ENCODE results near the gene C1GALT1.

Gene C1GALT1

GRCh38 chr7:7157177-7157886, 25.0 kb upstream of the C1GALT1 start:
- H3K4me1 Mint-ChIP-seq: peaks cover 49% of the 10 kb centered on the region
- no peaks in the 10 kb centered on the region for H3K27me3 Mint-ChIP-seq
- peak overlapping the region; percentile 71 to 77 for H3K4me3 Mint-ChIP-seq
- H3K27ac Mint-ChIP-seq: peak overlapping the region; percentile 44 to 77
- ATAC-seq: peak; percentile 98
- H3K9me3 Mint-ChIP-seq: peaks cover 14 to 19% of the 10 kb centered on the region in 2 donors
- peak; percentile 49 to 75 for DNase-seq

GRCh38 chr7:7157887-7158271, 24.5 kb upstream of the C1GALT1 start:
- DNase-seq: no peak
- H3K4me3 Mint-ChIP-seq: peak overlapping the region; percentile 71 to 77
- H3K9me3 Mint-ChIP-seq: peaks cover 14 to 19% of the 10 kb centered on the region in 2 donors
- no peaks in the 10 kb centered on the region for H3K27me3 Mint-ChIP-seq
- H3K27ac Mint-ChIP-seq: peak overlapping the region; percentile 40 to 44
- H3K4me1 Mint-ChIP-seq: peaks cover 49% of the 10 kb centered on the region
- no peak for ATAC-seq

GRCh38 chr7:7159063-7159658, 23.2 kb upstream of the C1GALT1 start:
- Mint-ChIP-seq H3K9me3 (peaks cover 8% of the 10 kb centered on the region in 2 donors), H3K27me3 (no peaks in the 10 kb centered on the region), H3K4me3 (peak overlapping the region; percentile 82 to 90), H3K27ac (peak overlapping the region; percentile 77 to 95), H3K4me1 (peaks cover 50% of the 10 kb centered on the region)
- DNase-seq (no peak), ATAC-seq (no peak)

DNA sequence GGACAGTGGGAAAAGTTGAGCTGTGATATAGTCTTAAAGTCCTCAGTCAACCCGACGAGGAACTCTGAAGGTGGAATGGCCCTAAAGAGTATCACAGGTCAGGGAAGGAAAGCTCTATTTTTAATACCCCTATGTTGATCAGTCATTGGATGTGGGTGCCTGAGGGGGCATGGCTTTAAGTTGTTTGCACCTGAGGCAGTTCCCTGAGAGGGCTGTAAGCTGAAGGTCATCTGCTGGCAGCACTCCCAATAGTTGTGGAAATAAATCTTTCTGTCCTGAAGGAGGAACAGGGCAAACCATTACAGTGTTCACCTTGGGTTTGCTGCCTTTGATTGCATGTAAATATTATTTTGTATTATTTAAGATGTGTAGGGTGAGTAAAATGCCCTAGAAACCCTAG, 17.8 kb upstream of the C1GALT1 start:
- H3K9me3 Mint-ChIP-seq: no peaks in the 10 kb centered on the region
- peaks cover 40% of the 10 kb centered on the region for H3K4me1 Mint-ChIP-seq
- ATAC-seq (no peak), DNase-seq (no peak)
- H3K27me3 Mint-ChIP-seq: no peaks in the 10 kb centered on the region
- no peak overlapping the region for H3K27ac Mint-ChIP-seq
- H3K4me3 Mint-ChIP-seq: no peak overlapping the region

DNA sequence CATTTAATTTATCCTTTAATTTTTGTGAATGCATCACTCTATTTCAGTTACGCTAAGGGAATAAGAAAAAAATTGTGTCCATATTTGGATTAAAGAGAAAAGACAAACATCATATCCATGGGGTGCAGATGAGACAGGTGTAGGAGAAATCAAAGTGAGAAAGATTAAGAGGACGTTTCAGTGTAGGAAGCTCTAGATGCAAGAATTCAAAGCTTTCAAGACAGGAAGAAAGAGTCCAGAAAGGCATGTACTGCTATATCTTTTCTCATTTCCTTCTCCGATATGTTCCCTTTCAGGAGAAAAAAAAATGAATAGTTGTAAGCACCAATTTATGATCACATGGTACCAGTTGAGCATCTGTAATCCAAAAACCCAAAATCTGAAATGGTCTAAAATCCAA, 17.0 kb upstream of the C1GALT1 start:
- Mint-ChIP-seq H3K4me1 (peaks cover 33% of the 10 kb centered on the region), H3K9me3 (peaks cover 0 to 5% of the 10 kb centered on the region in 2 donors), H3K27ac (peak overlapping the region in 1 of 2 donors; percentile 16), H3K27me3 (no peaks in the 10 kb centered on the region), H3K4me3 (no peak overlapping the region)
- ATAC-seq (no peak), DNase-seq (no peak)

DNA sequence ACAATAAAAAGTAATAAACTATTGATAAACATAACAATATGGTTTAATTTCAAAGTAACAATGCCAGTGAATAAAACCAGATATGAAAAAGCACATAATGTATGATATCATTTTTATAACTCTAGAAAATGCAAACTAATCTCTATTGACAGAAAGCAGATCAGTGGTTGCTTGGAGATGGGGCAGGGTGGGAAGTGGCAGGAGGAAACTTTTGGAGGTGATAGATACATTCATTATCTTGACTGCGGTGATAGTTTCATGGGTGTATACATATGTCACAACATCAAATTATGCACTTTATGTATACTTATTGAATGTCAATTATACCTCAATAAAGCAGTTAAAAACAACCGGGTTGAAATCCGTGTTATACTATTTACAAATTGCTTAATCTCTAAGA, 16.0 kb upstream of the C1GALT1 start:
- DNase-seq (no peak), ATAC-seq (no peak)
- Mint-ChIP-seq H3K4me3 (no peak overlapping the region), H3K27ac (no peak overlapping the region), H3K9me3 (peaks cover 0 to 10% of the 10 kb centered on the region in 2 donors), H3K27me3 (no peaks in the 10 kb centered on the region), H3K4me1 (peaks cover 26% of the 10 kb centered on the region)

DNA sequence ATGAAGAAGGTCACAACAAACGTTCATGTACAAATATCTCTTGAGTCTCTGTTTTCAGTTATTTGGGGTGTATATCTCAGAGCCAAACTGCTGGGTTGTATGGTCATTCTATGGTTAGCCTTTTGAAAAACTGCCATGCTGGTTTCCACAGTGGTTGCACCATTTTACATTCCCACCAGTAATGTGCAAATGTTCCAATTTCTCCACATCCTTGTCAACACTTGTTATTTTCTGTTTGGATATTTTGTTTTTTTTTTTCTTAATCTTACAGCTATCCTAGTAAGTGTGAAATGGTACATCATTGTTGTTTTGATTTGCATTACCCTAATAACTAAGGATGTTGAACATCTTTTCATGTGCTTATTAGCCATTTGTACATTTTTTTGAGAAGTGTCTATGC, 13.0 kb upstream of the C1GALT1 start:
- no peak for DNase-seq
- peaks cover 10 to 27% of the 10 kb centered on the region in 2 donors for H3K9me3 Mint-ChIP-seq
- H3K27me3 Mint-ChIP-seq: no peaks in the 10 kb centered on the region
- peaks cover 24% of the 10 kb centered on the region for H3K4me1 Mint-ChIP-seq
- H3K4me3 Mint-ChIP-seq: no peak overlapping the region
- no peak for ATAC-seq
- H3K27ac Mint-ChIP-seq: no peak overlapping the region

GRCh38 chr7:7173956-7174632, 8.2 kb upstream of the C1GALT1 start:
- Mint-ChIP-seq H3K9me3 (peaks cover 10 to 27% of the 10 kb centered on the region in 2 donors), H3K27ac (no peak overlapping the region), H3K4me1 (peaks cover 27% of the 10 kb centered on the region), H3K27me3 (no peaks in the 10 kb centered on the region), H3K4me3 (no peak overlapping the region)
- DNase-seq (no peak), ATAC-seq (no peak)

- Mint-ChIP-seq H3K27ac (no peak overlapping the region), H3K27me3 (no peaks in the 10 kb centered on the region), H3K4me1 (peaks cover 27% of the 10 kb centered on the region), H3K4me3 (no peak overlapping the region), H3K9me3 (peaks cover 10 to 25% of the 10 kb centered on the region in 2 donors)
- ATAC-seq: no peak
- DNase-seq: no peak
Measured at GRCh38 chr7:7175075-7175695, 7.2 kb upstream of the C1GALT1 start.

GRCh38 chr7:7176406-7177043, 5.8 kb upstream of the C1GALT1 start:
- DNase-seq: no peak
- Mint-ChIP-seq H3K4me3 (peak overlapping the region; percentile 26 to 48), H3K27me3 (no peaks in the 10 kb centered on the region), H3K4me1 (peaks cover 34% of the 10 kb centered on the region), H3K27ac (peak overlapping the region in 1 of 2 donors; percentile 0), H3K9me3 (peaks cover 10 to 15% of the 10 kb centered on the region in 2 donors)
- ATAC-seq: peak; percentile 46

GRCh38 chr7:7177044-7177517, 5.3 kb upstream of the C1GALT1 start:
- peak overlapping the region; percentile 26 to 48 for H3K4me3 Mint-ChIP-seq
- ATAC-seq (peak; percentile 59), DNase-seq (no peak)
- no peaks in the 10 kb centered on the region for H3K27me3 Mint-ChIP-seq
- peaks cover 34% of the 10 kb centered on the region for H3K4me1 Mint-ChIP-seq
- peak overlapping the region in 1 of 2 donors; percentile 0 for H3K27ac Mint-ChIP-seq
- H3K9me3 Mint-ChIP-seq: peaks cover 10 to 13% of the 10 kb centered on the region in 2 donors

GRCh38 chr7:7178081-7178480, 4.3 kb upstream of the C1GALT1 start:
- Mint-ChIP-seq H3K27me3 (no peaks in the 10 kb centered on the region), H3K4me1 (peaks cover 34% of the 10 kb centered on the region), H3K9me3 (peaks cover under 1 to 3% of the 10 kb centered on the region in 2 donors), H3K27ac (no peak overlapping the region), H3K4me3 (no peak overlapping the region)
- ATAC-seq (no peak), DNase-seq (no peak)

DNA sequence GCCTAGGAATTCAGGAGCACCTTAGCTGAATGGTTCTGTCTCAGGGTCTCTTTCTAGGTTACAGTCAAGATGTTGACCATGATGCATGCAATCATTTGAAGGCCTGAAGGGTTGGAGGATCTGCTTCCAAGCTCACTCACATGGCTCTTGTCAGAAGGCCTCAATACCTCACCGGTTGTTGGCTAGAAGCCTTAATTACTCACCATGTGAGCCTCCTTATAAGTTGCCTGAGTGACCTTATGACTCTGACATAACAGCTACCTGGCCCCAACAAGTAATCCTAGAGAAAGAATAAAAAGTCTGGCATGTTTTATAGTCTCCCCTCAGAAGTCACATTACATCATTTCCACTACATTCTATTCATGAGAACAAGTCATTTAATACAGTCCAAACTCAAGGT, 3.4 kb upstream of the C1GALT1 start:
- no peak for DNase-seq
- H3K27me3 Mint-ChIP-seq: no peaks in the 10 kb centered on the region
- H3K27ac Mint-ChIP-seq: no peak overlapping the region
- ATAC-seq: no peak
- H3K4me1 Mint-ChIP-seq: peaks cover 34% of the 10 kb centered on the region
- H3K4me3 Mint-ChIP-seq: no peak overlapping the region
- no peaks in the 10 kb centered on the region for H3K9me3 Mint-ChIP-seq

DNA sequence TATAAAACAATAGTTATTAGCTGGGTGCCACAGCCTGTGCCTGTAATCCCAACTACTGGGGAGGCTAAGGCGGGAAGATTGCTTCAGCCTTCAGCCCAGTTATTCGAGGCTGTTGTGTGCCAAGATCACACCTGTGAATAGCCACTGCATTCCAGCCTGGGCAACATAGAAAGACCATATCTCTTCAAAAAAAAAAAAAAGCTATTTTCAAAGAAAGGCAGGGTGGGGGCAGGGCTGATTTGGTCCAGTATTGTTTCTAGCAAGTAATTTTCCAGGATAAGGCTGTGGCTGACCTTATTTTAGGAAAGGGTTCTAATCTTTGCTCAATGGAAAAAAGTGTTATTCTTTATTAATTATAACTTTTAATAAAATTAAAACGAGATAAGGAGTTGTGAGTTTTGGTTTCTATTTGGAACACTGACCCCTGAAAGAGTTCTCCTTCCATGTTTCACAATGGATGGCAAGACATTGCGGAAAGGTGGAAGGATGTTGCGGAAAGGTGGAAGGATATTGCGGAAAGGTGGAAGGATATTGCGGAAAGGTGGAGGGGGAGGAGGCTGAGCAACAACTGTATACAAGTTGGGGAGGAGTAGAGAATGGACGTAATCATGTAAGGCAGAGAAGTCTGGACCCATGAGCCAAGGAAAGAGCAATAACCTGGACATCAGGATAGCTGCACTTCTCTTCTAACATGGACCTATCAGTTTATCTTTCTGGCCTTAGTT, 1.5 kb upstream of the C1GALT1 start:
- Mint-ChIP-seq H3K9me3 (no peaks in the 10 kb centered on the region), H3K27me3 (no peaks in the 10 kb centered on the region), H3K4me3 (peak overlapping the region; percentile 65 to 98), H3K27ac (no peak overlapping the region), H3K4me1 (peaks cover 36% of the 10 kb centered on the region)
- no peak for DNase-seq
- ATAC-seq: no peak
